ENCODE measurements around the gene PTPRA. TPM values are rescaled to one million over a fixed set of nuclear protein-coding genes. Genes with fewer than 3 reads are reported as not detected.
A peak's percentile ranks its signal among the peaks of the same experiment; 100 is the strongest.

The PTPRA gene
- total and polyA plus RNA-seq, 2 of the 13 experiments (the other 11 are each of a cell fraction or from before 2014, with no cell fraction given) = 47.2 to 127 TPM

GRCh38 chr20:2919518-2920245 is 46.4 kb downstream of the PTPRA start (continued):
- TF ChIP-seq HNF1A (IDR thresholded peaks at IDR 0.05; ENCODE audit: low read depth) (peak; percentile 85), HNF1A (CRISPR knock-in tag; IDR thresholded peaks at IDR 0.05; ENCODE audit: borderline replicate concordance) (peak; percentile 76; the same call in 1 of the 2 replicates), ZUFSP (CRISPR knock-in tag; IDR thresholded peaks at IDR 0.05; ENCODE audit: borderline replicate concordance) (no peak), SETDB1 (CRISPR knock-in tag; IDR thresholded peaks at IDR 0.05; ENCODE audit: borderline replicate concordance) (no peak), ZNF768 (CRISPR knock-in tag; IDR thresholded peaks at IDR 0.05) (no peak), ZNF274 (CRISPR knock-in tag; IDR thresholded peaks at IDR 0.05) (no peak), SAFB2 (CRISPR knock-in tag; IDR thresholded peaks at IDR 0.05; ENCODE audit: borderline replicate concordance, low read depth) (no peak), ZSCAN30 (CRISPR knock-in tag; IDR thresholded peaks at IDR 0.05) (no peak), ZMYM4 (CRISPR knock-in tag; IDR thresholded peaks at IDR 0.05) (peak; percentile 36; the same call in 1 of the 2 replicates), FOXP4 (CRISPR knock-in tag; IDR thresholded peaks at IDR 0.05) (0 out of 2 replicates have a peak, but pooled peaks have one; percentile 14), ZEB1 (IDR thresholded peaks at IDR 0.05; ENCODE audit: insufficient replicate concordance, low read depth) (no peak), ZBTB14 (CRISPR knock-in tag; IDR thresholded peaks at IDR 0.05) (no peak), ZBTB43 (CRISPR knock-in tag; conservative IDR thresholded peaks at IDR 0.05) (no peak), ZNF3 (CRISPR knock-in tag; IDR thresholded peaks at IDR 0.05) (no peak)
